HG03108 (cell line): ENCODE results near the gene PSEN1.
"Not testable (repeated sequence)": the region's sequence is repeated elsewhere in the genome, so short reads cannot be mapped to it uniquely, and the experiment has no call there.

Source experiments
- ATAC-seq: cut with Tn5 transposase; IDR thresholded peaks from one replicate; pipeline ENCODE4 v1.9.1; 2021; ENCODE audit warnings: moderate library complexity; ENCODE audit not compliant: unreplicated experiment

PSEN1 gene

GRCh38 chr14:73162251-73162650 is 25.9 kb downstream of the PSEN1 start:
- no peak for ATAC-seq

GRCh38 chr14:73166399-73166798 is 30.1 kb downstream of the PSEN1 start:
- no peak for ATAC-seq

GRCh38 chr14:73167727-73168126 is 31.4 kb downstream of the PSEN1 start:
- ATAC-seq: no peak

GRCh38 chr14:73168274-73168673 is 32.0 kb downstream of the PSEN1 start:
- ATAC-seq: no peak

GRCh38 chr14:73168691-73169090 is 32.4 kb downstream of the PSEN1 start:
- no peak for ATAC-seq

- not testable (repeated sequence) for ATAC-seq
These were observed 33.5 kb downstream of the PSEN1 start for GRCh38 chr14:73169855-73170254.

- ATAC-seq: no peak
These were observed 34.4 kb downstream of the PSEN1 start for GRCh38 chr14:73170686-73171085.

GRCh38 chr14:73172500-73172899 is 36.2 kb downstream of the PSEN1 start:
- no peak for ATAC-seq

- no peak for ATAC-seq
These were observed 36.9 kb downstream of the PSEN1 start for GRCh38 chr14:73173092-73173735.

GRCh38 chr14:73176685-73177084 is 40.4 kb downstream of the PSEN1 start:
- no peak for ATAC-seq

GRCh38 chr14:73180385-73180805 is 44.1 kb downstream of the PSEN1 start:
- ATAC-seq: no peak

- not testable (repeated sequence) for ATAC-seq
These were observed 44.7 kb downstream of the PSEN1 start for GRCh38 chr14:73180969-73181368.

- ATAC-seq: no peak
These were observed 52.2 kb downstream of the PSEN1 start for GRCh38 chr14:73188501-73188911.

GRCh38 chr14:73189651-73190050 is 53.3 kb downstream of the PSEN1 start:
- ATAC-seq: no peak

GRCh38 chr14:73191441-73191840 is 55.1 kb downstream of the PSEN1 start:
- no peak for ATAC-seq

GRCh38 chr14:73194306-73194705 is 58.0 kb downstream of the PSEN1 start:
- ATAC-seq: not testable (repeated sequence)

GRCh38 chr14:73198253-73198652 is 61.9 kb downstream of the PSEN1 start:
- no peak for ATAC-seq

- no peak for ATAC-seq
These were observed 67.2 kb downstream of the PSEN1 start for GRCh38 chr14:73203527-73203926.

- ATAC-seq: no peak
These were observed 71.3 kb downstream of the PSEN1 start for GRCh38 chr14:73207615-73208014.

- ATAC-seq: no peak
These were observed 72.1 kb downstream of the PSEN1 start for GRCh38 chr14:73208390-73208789.

- ATAC-seq: no peak
These were observed 72.5 kb downstream of the PSEN1 start for GRCh38 chr14:73208846-73209245.

- ATAC-seq: no peak
These were observed 73.6 kb downstream of the PSEN1 start for GRCh38 chr14:73209953-73210352.
